CMK (cell line): ENCODE data around the gene PRSS56.

Source experiments
- DNase-seq: peaks from one replicate; pipeline ENCODE4 v3.0.0-alpha.2; 2010; ENCODE audit warnings: low read depth

Gene PRSS56

GRCh38 chr2:232573771-232574435 is 53.7 kb downstream of the PRSS56 start:
- no peak for DNase-seq

GRCh38 chr2:232574674-232575403 is 54.7 kb downstream of the PRSS56 start:
- no peak for DNase-seq
